Left renal pelvis (tissue), 4 donors: ENCODE data around the gene TP53RK. TPM values are rescaled to one million over a fixed set of nuclear protein-coding genes. Genes with fewer than 3 reads are reported as not detected.
A peak's percentile ranks its signal among the peaks of the same experiment; 100 is the strongest.
"Not testable (repeated sequence)": the region's sequence is repeated elsewhere in the genome, so short reads cannot be mapped to it uniquely, and the experiment has no call there.

Source experiments
- DNase-seq, 4 donors: peaks; one replicate each; pipeline ENCODE4 v3.0.0-alpha.2; 2013; ENCODE audit warnings: low read depth in 4 of 4, low spot score in 3 of 4
- polyA plus RNA-seq, 4 donors: library from polyadenylated mRNA; unstranded; fragments of 120-200 nt; gene quantifications; one replicate each; pipeline ENCODE4 v1.2.1, GENCODE V29; 2013; ENCODE audit not compliant: insufficient read length in 4 of 4

The TP53RK gene
- polyA plus RNA-seq, 4 donors, result 14.6 to 19.0 (median 15.5) TPM

DNA sequence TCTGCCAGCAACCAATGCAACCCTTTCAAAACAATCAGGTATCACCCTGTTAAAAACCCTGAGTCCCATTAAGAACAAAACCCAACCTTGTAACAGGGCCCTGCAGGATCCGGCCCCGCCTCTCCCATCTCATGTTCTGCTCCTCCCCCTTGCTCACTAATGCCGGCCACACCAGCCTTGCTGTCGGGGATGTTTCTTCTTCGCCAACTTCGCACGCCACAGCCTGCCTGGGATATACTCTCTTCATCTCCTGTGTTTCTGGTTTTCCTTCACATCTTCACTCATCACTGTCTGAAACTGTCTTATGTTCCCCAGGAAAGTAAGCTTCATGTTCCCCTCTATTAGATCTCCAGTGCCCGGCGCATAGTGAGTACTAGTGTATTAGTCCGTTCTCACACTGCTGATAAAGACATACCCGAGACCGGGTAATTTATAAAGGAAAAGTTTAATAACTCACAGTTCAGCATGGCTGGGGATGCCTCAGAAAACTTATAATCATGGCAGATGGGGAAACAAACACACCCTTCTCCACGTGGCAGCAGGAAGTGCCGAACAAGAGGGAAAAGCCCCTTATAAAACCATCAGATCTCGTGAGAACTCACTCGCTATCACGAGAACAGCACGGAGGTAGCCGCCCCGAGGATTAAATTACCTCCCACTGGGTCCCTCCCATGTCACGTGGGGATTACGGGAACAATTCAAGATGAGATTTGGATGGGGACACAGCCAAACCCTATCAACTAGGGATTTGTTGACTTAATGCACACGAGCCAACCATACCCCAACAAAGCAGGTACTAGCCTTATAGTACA is 5.1 kb downstream of the TP53RK start:
- DNase-seq, result no peak

DNA sequence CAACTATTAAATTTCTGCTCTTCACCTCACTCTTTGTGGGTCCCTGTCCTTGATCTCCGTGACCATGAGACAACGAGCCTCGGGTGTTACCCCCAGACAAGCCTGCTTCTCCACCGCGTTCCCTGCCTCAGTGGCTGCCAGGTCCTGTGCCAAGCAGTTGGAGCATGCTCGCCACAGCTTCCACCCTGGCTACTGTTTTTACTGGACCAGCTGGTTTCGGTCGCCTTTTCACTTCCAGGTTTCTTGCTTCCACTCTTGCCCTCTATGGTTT is 5.6 kb downstream of the TP53RK start:
- no peak for DNase-seq

DNA sequence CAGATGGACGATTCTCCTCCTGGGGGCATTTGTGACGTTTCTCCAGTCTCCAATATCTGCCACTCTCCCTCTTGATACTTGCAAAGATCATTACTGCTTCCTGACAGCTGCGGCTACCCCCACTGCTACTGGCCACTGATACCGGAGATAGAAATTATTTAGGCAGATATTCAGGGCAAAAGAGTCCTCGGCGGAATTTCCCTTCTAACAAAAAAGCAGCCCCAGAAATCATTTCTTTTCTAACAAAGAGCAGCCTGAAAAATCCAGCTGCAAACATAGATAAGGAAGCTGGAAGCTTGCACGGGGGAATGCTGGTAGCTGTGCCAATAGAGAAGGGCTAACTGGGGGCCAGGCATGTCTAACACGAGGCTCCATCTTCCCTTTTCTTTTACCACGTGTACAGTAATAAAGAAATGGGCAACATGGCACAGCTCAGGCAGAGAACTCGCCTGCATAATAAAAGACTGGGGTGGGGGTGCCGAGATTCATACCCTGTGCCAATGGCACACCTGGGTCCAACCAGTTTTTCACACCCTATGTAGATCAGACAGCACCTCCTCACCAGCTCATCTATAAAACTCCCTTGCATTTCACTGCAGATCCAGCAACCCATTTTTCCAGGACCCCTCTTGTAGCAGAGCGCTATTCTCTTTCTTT is 6.1 kb downstream of the TP53RK start:
- DNase-seq, result no peak

DNA sequence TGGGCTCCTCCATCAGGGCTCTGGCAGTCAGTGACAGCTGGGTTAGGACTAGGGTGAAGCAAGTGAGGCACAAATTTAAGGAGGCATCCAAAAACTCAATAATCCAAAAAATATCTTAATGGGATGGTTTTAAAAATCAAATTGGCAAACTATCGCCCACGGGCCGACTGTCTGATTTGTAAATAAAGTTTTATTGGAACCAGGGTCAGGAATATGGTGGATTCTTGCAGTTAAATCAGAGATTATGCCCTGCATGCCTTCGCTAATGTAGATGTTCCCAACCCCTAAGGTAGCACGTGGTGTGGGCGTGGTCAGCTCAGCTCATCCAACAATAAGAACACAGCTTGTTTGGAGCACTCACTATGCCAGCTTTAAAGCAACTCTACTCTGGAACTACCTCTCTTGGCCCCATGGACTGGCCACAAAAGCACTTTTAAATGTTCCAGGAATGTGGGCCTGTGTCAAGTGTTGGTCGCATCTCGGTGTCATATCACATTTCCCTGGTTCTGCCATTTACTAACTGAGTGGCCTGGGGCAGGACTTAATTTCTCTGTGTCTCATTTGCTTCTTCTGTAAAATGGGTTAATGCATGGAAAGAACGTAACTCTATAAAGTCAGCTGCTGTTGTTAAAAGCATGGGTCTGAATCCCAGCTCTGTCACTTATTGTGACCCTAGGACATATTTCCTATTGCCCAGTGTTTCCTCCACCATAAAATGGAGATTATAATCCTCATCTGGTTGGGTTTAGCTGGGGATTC is 7.0 kb downstream of the TP53RK start:
- DNase-seq, result no peak

DNA sequence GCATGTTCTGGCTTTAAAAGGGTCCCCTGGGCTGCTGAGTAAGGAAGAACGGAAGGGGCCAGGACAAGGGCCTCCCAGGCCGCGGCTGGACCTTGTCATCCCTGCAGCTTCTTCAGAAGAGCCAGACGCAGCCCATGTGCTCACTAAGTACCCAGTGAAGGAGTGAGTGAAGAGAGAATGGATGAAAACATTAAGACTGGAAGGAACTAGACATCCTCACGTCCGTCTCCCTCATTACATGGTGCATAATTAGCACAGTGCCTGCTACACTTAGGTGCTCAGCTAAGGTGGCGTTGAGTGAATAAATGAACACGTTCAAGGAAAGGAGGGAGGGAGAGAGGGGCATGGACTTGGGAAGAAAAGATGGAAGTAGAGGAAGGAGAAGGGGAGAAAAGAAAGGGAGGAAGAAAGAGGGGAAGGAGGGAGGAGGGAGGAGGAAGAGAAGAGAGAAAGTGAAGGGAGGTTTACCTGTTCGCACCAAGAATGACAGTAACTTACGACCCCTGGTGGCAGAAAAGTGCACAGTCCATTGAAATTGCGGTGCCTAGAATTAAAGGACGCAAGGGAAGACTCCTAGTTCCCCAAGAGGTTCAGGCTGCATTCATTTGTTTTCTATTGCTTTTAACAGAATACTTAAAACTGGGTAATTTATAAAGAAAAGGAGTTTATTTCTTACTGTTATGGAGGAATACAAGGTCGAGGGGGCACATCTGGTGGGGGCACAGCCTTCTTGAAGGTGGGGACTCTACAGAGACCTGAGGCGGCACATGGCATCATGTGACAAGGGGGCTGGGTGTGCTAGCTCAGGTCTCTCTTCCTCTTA is 8.0 kb downstream of the TP53RK start:
- peak in 2 of 4 donors; percentile 35 to 58 for DNase-seq

DNA sequence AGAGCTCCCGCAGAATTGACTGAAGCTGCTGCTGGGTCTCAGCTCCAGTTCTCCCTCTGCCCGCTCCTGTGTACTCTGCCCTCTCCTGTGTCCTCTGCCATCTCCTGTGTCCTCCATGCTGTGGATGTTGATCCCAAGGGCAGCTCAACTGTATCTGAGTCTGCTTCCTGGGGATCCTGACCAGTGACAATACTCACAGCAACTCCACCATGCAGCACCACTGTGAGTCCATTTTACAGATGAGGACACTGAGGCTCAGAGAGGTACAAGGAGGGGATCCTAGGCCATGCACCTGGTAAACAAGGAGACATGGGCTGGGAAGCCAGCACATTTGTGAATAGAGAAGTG is 8.6 kb downstream of the TP53RK start:
- no peak for DNase-seq

DNA sequence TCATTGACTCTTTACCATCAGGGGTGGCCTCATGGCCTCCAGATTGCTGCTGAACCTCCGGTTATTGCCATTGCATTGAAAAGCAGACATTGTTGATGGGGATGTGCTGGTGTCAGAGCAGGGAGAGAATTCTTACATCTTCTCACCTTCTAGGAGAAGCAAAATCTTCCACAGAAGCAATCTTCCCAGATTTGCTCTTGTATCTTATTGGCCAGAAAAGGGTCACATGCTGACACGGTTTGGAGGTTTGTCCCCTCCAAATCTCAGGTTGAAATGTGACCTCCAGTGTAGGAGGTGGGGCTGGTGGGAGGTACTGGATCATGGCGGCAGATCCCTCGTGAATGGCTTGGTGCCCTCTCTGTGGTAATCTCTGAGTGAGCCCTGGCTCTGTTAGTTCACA is 10.7 kb downstream of the TP53RK start:
- DNase-seq, result no peak

DNA sequence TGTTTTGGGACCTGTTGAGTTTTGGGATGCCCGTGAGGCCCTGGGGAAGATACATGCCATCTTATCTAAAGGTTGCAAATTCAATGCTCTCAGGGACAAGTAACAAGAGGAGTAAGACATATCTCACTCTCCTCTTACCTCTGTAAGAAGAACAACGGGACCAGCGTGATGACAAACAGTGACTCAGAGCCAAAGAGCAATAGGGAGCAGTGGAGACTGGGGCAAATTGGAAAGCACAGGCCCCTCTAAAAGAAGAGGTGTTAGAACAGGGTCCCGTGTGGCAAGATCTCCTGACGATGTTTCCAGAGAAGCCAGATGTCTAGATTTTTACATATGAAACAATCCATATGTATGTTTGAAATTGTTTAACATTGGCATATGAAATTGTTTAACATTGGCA is 11.6 kb downstream of the TP53RK start:
- no peak for DNase-seq

DNA sequence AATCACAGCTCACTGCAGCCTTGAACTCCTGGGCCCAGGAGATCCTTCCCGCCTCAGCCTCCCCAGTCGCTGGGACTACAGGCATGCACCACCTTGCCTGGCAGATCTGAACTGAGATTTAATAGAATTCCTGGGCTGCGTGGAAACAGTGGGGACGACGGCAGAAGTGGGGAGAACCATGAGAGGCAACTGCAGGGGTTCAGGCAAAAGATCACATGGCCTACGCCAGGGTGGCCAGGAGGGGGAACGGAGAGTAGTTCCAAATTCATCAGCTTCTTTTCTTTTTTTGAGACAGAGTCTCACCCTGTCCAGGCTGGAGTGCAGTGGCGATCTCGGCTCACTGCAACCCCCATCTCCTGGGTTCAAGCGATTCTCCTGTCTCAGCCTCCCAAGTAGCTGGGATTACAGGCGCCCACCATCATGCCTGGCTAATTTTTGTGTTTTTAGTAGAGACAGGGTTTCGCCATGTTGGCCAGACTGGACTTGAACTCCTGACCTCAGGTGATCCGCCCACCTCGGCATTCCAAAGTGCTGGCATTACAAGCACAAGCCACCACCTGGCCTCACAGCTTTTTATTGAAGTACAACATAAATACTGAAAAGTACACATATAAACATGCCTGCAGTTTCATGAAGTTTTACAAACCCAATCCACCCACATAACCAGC is 12.5 kb downstream of the TP53RK start:
- DNase-seq, result not testable (repeated sequence)

DNA sequence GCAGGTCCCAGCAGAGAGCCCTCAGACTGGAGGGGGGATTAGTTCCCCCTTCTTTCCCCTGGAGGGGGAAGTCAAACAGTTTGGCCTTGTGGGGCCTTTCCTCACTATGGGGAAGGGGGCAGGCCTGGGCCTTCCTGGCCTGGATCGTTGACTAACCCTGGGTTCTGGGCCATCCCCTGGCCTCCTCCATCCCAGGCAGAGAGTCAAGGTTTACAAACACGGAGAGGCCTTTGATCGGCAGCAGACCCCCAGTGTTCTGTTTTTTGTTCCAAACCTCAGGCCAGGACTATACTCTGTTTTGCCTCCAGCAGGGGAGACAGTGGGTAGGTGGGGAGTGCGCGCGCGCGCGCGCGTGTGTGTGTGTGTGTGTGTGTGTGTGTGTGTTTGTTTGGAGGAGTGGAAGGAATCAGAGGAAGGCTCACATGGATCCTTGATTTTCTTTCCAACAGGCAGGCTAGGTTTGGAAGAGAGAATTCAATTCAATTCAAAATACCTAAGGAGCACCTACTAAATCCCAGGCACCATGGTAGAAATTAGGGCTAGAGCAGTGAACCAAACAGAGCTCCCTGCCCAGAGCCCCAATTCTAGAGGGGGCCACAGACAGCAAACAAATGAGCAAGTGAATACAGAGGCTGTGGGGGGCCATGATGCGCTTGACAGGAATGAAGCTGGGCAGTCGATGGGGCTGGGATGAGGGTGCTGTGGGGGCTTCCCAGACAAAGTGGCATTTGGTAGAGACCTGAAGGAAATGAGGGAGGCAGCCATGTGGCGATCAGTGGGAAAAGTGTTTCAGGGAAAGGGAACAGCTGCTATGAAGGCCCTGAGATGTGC is 14.8 kb downstream of the TP53RK start:
- DNase-seq, result no peak

DNA sequence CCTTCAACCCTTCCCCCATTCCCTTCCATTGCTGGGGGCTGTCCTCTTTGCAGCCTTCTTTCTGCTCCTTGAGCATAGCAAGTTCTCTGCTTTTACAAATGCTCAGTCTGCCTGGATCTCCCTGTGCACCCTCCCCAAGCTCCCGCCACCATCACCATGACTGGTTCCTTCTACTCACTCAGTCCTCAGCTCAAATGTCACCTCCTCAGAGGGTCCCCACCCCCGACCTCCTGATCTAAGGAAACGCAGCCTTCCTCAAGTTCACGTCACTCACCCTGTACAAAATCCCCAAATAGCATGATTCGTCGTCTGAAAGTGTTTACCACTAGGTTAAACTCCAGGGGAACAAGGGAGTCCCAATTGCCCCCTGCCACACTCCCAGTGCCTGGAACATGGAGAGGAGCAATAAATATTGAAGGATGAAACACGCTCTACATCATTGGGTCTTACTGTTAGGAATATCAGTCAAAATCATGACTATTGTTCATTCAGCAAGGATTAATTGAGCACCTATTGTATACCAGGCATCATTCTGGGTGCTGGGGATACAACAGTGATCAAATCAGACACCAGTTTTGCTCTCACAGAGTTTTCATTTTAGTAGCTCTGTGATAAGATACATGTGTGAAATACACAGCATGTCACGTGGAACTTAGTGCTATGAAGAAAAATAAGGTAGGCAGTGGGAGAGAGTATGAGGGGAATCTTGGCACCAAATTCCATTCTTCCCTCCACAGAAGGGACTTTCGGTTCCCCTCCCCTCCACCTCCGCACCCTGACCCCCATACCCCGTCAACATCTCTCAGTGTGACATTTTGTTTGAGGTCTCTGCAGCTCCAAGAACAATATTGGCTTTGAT is 15.6 kb downstream of the TP53RK start:
- DNase-seq, result no peak

DNA sequence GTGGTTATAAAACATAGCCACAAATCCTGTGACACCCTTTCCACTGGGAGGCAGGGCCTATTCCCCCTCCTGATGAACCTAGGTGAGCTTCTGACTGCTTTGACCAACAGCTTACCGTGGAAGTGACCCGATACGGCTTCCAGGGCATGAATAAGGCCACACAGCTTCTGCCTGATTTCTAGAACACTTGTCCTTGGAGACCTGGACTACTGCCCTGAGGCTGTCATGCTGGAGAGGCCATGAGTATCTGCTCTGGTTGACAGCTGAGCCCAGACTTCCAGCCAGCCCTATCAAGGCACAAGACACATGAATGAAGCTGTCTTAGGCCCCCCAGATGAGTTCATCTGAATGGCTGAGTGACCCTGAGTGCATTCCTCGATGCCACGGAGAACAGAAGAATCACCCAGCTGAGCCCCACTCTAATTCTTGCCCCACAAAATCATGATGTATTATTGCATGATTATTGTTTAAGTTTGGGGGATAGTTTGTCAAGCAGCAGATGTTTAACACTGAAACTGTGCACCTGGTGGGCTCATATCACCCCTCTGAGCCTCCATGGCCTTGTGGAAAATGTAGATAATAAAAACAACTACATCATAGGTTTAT is 16.6 kb downstream of the TP53RK start:
- no peak for DNase-seq

DNA sequence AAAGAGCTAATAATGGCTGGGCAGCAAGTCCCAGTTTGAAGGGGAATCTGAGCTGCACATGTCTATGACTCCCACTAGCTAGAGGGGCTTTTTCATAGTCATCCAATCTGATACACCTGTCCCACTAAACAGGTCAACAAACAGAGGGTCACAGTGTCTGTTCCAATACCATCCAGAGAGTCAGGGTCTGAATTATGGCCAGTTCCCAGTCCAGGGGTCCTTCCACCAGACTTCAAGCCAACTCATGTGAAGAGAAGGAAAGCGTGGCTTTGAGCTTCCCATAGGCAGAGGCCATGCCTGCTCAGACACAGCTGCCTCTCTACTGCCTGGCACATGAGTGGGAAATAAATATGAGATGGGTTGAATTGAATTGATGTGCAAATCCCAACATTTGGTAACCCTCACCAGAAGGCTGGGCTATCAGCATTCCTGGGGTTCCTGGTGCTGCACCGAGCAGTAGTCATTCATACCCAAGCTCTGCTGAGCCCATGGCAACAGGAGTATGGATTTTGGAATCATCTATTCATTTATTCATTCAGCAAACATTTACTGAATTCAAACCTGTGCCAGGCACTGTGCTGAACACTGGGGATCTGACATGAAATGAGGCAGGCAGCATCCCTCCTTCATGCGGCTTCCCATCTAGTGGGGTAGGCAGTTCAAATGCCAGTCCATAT is 17.2 kb downstream of the TP53RK start:
- DNase-seq, result no peak

DNA sequence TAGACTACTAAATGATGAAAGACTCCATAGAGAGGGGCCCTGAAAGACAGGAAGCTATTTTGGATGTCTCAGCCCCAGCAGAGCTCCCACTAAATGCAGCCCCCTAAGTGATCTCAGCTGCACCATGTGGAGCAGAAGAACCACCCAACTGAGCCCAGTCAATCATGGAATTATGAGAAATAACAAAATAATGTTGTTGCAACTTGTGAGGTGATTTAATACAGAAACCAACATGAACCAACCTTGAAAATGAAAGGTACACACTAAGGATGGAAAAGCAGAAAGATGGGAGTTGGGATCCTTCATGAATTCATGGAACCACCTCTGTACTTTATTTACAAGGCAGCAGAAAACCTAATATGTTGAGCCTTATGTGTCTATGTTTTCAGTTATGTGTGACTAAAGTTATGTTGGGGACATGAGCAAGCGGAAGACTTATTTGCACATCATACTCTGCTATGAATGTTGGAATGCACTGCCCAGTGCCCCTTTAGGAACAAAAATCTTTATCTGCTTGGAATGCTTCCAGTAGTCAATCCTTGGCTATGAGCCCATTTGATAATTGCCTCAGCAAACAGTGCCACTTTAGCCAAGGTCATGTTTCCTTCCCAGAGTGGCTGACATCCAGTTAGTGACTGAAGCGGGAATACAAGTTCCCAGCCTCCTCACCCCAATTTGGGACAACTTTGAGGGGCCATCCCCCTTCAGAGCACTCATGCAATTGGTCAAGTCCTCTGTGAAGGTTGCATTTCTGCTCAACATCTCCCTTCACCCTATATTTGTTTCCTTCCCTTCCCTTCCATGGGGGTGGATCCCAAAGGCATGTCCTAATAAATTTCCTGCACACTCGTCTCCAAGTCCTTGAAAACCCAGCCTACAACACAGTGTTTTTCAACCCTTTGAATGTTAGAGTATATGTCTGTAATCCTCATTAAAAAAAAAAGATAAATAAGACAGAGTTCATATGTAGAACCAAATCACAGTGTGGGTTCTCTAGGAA is 18.4 kb downstream of the TP53RK start:
- no peak for DNase-seq

DNA sequence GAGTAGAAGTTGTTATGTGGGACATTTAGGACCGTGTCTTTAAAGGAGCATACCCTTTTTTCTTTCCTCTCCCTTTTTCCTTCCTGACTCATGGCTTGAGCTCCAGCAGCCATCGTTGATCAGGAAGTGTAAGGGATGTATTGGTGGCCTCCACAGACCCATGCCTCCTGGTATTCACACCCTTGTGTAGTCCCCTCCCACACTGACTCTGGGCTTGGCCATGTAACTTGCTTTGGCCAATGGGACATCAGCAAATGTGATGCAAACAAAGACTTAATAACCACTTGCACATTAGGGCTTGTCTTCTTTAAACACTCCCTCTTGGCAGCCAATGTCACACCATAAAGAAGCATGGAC is 19.0 kb downstream of the TP53RK start:
- DNase-seq, result no peak

DNA sequence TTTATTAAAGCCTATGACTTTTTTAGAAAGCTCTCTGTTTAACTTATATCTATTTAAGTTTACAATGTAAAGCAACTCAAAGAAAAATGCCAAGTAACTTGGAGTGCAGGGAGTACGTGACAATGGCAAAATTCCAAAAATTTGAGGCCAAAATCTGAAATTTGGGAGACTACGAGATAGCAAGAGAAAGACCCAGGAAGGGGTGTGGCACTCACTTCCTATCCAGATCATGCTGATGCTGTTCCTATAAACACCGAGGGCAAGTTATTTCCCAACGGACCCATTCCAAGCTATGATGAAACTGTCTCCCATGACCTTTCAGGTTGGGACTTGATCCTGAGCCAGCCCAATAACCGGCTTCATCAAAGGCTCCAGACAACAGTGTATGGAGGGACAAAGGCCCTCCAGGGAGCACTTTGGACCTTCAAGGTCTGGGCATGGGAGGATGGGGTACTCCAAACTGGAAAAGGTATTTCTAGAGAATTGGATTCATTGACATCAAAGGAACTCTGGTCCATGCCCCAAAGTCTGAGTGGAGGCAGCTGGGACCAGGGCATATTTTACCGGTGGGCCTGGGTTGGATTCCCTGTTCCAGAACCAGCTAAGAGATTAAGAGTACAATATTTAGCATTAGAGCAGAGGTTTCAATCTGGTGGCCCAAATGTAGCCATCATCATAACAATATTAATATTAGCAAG is 22.3 kb downstream of the TP53RK start:
- no peak for DNase-seq
